HL-60 (cell line): ENCODE data around the gene ADH1C.
"Not testable (repeated sequence)": the region's sequence is repeated elsewhere in the genome, so short reads cannot be mapped to it uniquely, and the experiment has no call there.

Experiments used
- DNase-seq, 2 experiments: peaks; one replicate each; pipeline ENCODE4 v3.0.0-alpha.2; 2010 to 2020; ENCODE audit warnings: low read depth in 1 of 2, low spot score in 1 of 2
- H3K27ac ChIP-seq: fragments of 250-450 bp; sonication (Bioruptor Pico); replicated peaks from 2 replicates; pipeline ENCODE4 v1.5.1; 2020; ENCODE audit warnings: mild to moderate bottlenecking, moderate library complexity
- H3K27me3 ChIP-seq: fragments of 250-450 bp; sonication (Bioruptor Pico); 2 replicates; pipeline ENCODE4 v1.5.1; 2021; ENCODE audit warnings: mild to moderate bottlenecking, moderate library complexity; ENCODE audit not compliant: insufficient read depth, poor library complexity, severe bottlenecking
- H3K4me3 ChIP-seq: replicated peaks from 2 replicates; pipeline ENCODE4 v1.5.1; 2011; ENCODE audit warnings: mild to moderate bottlenecking, control low read depth, low read length; ENCODE audit not compliant: insufficient read depth
- GABPA ChIP-seq: IDR thresholded peaks from 2 replicates; pipeline ENCODE4 v1.6.1; 2012; ENCODE audit warnings: low read depth
- POLR2AphosphoS5 ChIP-seq: IDR thresholded peaks from 2 replicates; pipeline ENCODE4 v1.6.1; 2012; ENCODE audit warnings: low read depth
- SPI1 ChIP-seq: IDR thresholded peaks from 2 replicates; pipeline ENCODE4 v1.6.1; 2012; ENCODE audit warnings: low read depth, mild to moderate bottlenecking, borderline replicate concordance
- TF ChIP-seq, protein P1 (sequence below): IDR thresholded peaks from one replicate; pipeline ENCODE4 v1.5.1; 2011; ENCODE audit warnings: low read length, control low read depth, inconsistent platforms; ENCODE audit not compliant: insufficient read depth
- TF ChIP-seq, protein P2 (sequence below): IDR thresholded peaks from 2 replicates; pipeline ENCODE4 v1.6.1; 2012; ENCODE audit warnings: low read depth; ENCODE audit not compliant: insufficient replicate concordance

ADH1C gene

DNA sequence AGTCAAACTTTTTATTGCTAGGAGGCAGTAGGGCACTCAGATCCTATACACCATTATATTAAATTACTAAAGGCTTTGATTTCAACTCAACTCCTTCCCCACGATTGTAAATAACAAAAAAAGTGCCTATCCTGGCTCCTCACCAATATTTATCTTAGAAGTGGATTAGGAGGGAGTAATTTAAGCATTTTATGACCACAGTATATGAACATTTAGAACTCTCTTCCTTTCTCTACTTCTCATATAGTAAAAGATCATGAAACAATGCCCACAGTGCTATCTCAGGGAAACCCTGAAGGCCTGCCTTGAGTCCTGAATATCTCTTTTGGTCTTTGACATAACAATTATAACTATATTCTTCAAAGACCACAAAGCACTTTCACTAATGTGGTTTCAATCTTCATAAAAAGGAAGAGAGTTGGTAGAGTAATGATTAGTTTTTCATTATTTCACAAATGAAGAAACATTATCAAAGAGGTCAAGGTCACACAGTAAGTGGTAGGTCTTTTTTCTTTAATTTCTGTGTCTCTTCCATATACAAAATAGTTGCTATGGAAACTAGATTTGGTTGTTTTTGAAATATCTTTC lies 29.1 kb upstream of the ADH1C start:
- Histone ChIP-seq H3K27ac (no peak overlapping the region), H3K27me3 (no peaks in the 10 kb centered on the region), H3K4me3 (no peak overlapping the region)
- DNase-seq, result no peak
- TF ChIP-seq GABPA (no peak), SPI1 (no peak), POLR2AphosphoS5 (no peak)
- TF ChIP-seq, protein P1, sequence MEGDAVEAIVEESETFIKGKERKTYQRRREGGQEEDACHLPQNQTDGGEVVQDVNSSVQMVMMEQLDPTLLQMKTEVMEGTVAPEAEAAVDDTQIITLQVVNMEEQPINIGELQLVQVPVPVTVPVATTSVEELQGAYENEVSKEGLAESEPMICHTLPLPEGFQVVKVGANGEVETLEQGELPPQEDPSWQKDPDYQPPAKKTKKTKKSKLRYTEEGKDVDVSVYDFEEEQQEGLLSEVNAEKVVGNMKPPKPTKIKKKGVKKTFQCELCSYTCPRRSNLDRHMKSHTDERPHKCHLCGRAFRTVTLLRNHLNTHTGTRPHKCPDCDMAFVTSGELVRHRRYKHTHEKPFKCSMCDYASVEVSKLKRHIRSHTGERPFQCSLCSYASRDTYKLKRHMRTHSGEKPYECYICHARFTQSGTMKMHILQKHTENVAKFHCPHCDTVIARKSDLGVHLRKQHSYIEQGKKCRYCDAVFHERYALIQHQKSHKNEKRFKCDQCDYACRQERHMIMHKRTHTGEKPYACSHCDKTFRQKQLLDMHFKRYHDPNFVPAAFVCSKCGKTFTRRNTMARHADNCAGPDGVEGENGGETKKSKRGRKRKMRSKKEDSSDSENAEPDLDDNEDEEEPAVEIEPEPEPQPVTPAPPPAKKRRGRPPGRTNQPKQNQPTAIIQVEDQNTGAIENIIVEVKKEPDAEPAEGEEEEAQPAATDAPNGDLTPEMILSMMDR, result no peak
- TF ChIP-seq, protein P2, sequence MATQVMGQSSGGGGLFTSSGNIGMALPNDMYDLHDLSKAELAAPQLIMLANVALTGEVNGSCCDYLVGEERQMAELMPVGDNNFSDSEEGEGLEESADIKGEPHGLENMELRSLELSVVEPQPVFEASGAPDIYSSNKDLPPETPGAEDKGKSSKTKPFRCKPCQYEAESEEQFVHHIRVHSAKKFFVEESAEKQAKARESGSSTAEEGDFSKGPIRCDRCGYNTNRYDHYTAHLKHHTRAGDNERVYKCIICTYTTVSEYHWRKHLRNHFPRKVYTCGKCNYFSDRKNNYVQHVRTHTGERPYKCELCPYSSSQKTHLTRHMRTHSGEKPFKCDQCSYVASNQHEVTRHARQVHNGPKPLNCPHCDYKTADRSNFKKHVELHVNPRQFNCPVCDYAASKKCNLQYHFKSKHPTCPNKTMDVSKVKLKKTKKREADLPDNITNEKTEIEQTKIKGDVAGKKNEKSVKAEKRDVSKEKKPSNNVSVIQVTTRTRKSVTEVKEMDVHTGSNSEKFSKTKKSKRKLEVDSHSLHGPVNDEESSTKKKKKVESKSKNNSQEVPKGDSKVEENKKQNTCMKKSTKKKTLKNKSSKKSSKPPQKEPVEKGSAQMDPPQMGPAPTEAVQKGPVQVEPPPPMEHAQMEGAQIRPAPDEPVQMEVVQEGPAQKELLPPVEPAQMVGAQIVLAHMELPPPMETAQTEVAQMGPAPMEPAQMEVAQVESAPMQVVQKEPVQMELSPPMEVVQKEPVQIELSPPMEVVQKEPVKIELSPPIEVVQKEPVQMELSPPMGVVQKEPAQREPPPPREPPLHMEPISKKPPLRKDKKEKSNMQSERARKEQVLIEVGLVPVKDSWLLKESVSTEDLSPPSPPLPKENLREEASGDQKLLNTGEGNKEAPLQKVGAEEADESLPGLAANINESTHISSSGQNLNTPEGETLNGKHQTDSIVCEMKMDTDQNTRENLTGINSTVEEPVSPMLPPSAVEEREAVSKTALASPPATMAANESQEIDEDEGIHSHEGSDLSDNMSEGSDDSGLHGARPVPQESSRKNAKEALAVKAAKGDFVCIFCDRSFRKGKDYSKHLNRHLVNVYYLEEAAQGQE, result no peak

DNA sequence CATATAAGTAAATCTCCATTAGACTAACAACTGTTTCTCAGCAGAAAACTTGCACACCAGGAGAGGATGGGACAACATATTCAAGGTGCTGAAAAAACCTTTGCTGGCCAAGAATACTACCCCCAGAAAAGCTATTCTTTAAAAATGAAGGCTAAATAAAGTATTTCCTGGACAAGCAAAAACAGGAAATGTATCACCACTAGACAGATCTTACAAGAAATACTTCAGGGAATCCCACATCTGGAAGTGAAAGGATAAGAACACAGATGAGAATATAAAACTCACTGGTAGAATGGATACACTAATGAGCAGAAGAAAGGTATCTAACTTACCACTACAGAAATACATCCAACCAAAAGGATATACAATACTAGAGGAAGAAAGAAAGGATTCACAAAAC lies 27.0 kb upstream of the ADH1C start:
- Histone ChIP-seq H3K27me3 (no peaks in the 10 kb centered on the region), H3K4me3 (no peak overlapping the region), H3K27ac (no peak overlapping the region)
- no peak for DNase-seq
- TF ChIP-seq POLR2AphosphoS5, result no peak
- no peak for TF ChIP-seq GABPA
- TF ChIP-seq, protein P1, result no peak
- TF ChIP-seq, protein P2, result no peak
- TF ChIP-seq SPI1, result no peak

DNA sequence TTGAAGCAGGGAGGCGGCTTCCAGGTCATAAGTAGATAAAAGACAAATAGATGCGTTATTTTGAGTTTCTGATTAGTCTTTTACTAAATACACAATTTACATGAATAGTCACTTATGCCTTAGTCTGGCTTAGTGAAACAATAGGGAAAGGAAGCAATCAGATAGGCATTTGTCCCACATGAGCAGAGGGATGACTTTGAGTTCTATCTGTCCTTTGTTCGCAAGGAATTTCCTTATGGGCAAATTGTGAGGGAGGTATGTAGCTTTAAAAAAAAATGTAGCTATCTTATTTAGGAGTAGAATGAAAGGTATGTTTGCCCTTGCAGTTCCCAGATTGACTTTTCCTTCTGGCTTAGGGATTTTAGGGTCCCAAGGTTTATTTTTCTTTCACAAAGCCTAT lies 26.3 kb upstream of the ADH1C start:
- no peak overlapping the region for H3K4me3 ChIP-seq
- no peaks in the 10 kb centered on the region for H3K27me3 ChIP-seq
- no peak overlapping the region for H3K27ac ChIP-seq
- TF ChIP-seq GABPA (no peak), SPI1 (no peak), POLR2AphosphoS5 (no peak)
- TF ChIP-seq, protein P1, result no peak
- TF ChIP-seq, protein P2, result no peak
- DNase-seq, result no peak

DNA sequence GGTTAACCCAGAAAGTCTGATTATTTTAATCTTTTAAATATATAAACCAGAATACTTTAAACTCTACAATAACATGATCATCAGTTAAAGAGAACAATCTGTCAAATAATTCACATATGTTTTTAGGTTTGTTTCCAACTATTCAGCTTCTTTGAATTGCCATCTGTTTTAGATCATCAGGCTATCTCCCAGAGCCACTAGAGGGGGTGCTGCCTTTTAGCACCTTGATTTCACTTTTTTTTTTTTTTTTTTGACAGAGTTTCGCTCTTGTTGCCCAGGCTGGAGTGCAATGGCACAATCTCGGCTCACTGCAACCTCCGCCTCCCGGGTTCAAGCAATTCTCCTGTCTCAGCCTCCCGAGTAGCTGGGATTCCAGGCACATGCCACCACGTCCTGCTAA lies 24.8 kb upstream of the ADH1C start:
- H3K4me3 ChIP-seq, H3K27ac ChIP-seq, DNase-seq, H3K27me3 ChIP-seq: not testable (repeated sequence)

DNA sequence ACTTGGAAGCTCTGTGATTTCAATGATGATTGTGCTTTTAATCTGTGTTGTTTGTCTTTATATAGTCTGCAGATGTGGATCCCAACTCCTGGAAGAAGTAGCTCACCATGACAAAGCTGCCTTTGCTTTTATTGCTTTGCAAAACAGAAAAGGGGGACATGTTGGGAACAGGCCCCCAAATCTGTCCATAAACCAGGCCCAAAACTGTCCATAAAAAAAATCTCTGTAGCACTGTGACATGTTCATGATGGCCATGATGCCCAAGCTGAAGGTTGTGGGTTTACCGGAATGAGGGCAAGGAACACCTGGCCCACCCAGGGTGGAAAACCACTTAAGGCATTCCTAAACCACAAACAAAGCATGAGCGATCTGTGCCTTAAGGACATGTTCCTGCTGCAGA lies 19.9 kb upstream of the ADH1C start:
- DNase-seq, H3K27ac ChIP-seq, H3K4me3 ChIP-seq, H3K27me3 ChIP-seq: not testable (repeated sequence)

DNA sequence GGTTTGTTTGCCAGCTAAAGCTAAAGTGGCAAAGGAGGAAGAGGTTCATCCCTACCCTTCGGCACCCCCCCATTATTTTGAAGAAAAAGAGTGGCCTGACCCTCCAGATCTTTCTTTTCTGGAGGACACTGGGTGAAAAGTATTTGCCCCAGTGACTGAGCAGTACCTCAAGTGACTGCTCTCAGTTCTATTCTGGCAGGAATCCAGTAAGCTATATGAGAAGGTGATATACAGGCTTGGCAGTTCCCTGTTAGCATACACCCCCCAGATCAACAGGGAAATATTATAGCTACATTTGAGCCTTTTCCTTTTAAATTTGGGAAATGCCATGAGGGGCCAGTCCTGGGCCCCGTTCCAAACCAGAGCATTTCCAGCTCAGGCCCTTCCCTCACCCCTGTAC lies 15.3 kb upstream of the ADH1C start:
- not testable (repeated sequence) for DNase-seq, H3K27me3 ChIP-seq, H3K4me3 ChIP-seq, H3K27ac ChIP-seq
